GM19324 (cell line): Measurements from ENCODE around the gene RNFT2.
A peak's percentile ranks its signal among the peaks of the same experiment; 100 is the strongest.
"Not testable (repeated sequence)": the region's sequence is repeated elsewhere in the genome, so short reads cannot be mapped to it uniquely, and the experiment has no call there.

Experiments
- ATAC-seq: cut with Tn5 transposase; IDR thresholded peaks from one replicate; pipeline ENCODE4 v1.9.1; 2021; ENCODE audit warnings: mild to moderate bottlenecking, moderate library complexity; ENCODE audit not compliant: unreplicated experiment, low FRiP score

The RNFT2 gene

DNA sequence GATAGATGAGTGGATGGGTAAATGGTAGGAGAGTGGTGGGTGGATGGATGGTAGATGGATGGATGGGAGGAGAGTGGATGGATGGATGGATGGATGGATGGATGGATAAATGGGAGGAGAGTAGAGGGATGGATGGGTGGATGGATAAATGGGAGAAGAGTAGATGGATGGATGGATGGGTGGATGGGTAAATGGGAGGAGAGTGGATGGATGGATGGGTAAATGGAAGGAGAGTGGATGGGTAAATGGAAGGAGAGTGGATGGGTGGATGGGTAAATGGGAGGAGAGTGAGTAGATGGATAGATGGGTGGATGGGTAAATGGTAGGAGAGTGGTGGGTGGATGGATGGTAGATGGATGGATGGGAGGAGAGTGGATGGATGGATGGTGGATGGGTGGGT, 51.4 kb downstream of the RNFT2 start:
- ATAC-seq = not testable (repeated sequence)

DNA sequence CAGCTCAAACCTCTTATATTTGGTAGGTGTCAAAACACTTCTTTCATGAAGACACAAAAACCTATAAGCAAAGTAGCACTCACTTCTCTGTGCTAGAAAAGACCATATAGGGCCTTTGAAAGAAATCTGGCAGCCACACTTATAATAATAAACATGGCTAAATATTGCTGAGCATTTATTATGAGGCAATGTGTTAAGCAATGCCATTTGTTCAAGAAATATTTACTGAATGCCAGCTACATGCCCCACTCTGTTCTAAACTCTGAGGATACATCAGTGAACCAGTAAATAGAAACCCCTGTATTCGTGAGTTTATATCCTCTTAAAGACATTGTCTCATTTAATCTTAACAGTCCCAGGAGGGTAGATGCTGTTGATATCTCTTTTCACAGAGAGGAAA, 52.0 kb downstream of the RNFT2 start:
- ATAC-seq = no peak

DNA sequence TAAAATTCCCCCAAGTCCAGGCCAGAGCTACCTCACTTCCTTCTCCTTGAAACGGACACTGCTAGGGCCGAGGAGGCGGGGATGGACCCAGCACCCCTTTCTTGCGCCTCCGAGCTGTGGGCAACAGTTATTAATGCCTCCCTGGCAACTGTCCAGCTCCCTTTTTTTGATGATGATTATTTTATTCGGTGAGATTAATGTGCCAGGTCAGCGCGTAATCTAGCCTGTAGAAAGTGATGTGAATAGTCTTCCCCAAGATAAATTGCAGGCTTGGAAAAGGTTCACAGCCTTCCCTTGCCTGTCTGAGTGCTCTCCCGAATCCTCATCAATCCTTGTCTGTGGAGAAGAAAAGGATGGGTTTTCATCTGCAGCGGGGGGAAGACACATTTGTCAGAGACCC, 54.3 kb downstream of the RNFT2 start:
- no peak for ATAC-seq

DNA sequence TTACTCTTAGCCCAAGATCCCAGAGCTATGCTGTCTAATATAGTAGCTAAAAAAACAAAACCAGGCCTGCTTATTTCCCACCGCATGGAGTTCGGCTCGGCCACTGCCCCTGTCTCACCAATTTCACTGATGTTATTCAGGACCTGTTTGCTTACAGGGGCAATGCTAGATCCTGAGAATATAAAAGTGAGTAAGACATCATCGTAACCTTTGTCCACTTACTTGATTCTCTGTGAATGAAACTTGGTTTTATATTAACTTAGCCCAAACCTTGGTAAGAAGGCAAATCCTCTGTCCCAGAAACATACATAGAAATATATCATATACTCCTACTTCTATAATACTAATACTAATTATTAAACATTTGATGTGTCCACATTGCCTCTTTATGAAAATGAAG, 56.6 kb downstream of the RNFT2 start:
- no peak for ATAC-seq

DNA sequence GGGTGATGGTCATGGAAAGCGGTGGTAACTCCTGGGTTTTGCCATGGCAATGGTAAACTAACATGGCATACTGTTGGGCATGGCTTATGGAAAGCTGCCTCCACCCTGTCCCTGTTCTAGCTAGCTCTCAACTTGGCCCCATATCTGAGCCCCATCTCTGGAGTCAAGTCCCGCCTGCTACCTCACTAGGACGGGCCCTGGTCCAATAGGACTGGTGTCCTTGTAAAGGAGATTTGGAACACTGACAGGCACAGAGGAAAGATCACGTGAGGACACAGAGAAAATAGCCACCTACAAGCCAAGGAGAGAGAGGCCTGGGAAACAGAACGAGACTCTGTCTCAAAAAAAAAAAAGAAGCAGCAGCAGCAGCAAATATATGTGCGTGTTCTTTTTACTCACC, 59.8 kb downstream of the RNFT2 start:
- no peak for ATAC-seq

DNA sequence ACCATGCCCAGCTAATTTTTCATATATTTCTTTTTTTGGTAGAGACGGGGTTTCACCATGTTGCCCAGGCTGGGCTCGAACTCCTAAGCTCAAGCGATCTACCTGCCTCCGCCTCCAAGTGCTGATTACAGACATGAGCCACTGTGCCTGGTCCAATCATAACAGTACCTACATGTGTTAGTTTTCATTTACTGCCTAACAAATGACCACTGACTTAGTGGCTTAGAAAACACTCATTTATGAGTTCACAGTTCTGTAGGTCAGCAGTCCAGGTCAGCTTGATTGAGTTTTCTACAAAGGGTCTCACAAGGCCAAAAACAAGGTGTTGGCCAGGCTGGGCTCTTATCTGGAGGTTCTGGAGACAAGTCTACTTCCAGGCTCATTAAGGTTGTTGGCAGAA, 60.6 kb downstream of the RNFT2 start:
- no peak for ATAC-seq

DNA sequence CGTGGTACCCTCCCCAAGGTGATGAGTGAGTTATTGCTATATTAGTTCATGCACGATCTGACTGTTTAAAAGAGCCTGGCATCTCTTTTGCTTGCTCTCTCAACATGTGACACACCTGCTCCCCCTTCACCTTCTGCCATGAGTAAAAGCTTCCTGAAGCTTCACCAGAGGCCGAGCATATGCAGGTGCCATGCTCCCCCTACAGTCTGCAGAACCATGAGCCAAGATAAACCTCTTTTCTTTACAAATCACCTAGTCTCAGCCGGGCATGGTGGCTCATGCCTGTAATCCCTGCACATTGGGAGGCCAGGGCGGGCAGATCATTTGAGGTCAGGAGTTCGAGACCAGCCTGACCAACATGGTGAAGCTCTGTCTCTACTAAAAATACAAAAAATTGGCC, 61.8 kb downstream of the RNFT2 start:
- no peak for ATAC-seq

DNA sequence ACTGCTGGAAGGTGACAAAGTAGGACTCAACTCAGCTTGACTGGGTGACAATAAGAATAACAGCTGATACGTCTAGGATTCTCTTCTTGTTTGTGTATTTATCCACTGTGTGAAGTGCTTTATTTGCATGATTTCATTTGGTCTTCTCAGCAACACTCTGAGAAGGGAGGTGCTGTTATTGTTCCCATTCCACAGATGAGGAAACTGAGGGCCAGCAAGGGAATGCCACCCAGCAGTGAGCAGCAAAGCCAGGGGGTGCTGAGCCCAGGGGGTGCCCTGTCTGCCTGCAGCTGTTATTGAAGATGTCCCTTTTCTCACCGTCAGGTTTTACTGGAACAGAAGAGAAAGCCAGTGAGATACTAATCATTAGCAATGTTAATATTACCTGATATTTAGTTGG, 62.8 kb downstream of the RNFT2 start:
- no peak for ATAC-seq

DNA sequence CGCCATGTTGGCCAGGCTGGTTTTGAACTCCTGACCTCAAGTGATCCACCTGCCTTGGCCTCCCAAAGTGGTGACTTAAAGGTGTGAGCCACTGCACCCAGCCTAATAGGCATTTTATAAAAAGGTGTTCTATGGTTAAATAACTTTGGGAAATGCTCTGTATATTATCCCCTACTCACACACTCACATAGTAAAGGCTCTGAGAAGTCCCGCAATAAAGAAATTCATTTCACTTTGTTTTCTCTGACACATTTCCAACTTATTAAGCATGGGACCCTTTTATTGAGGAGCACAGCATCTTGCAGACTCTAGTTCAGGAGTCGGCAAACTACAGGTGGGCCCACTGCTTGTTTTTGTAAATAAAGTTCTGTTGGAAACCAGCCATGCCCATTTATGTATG, 63.9 kb downstream of the RNFT2 start:
- no peak for ATAC-seq

DNA sequence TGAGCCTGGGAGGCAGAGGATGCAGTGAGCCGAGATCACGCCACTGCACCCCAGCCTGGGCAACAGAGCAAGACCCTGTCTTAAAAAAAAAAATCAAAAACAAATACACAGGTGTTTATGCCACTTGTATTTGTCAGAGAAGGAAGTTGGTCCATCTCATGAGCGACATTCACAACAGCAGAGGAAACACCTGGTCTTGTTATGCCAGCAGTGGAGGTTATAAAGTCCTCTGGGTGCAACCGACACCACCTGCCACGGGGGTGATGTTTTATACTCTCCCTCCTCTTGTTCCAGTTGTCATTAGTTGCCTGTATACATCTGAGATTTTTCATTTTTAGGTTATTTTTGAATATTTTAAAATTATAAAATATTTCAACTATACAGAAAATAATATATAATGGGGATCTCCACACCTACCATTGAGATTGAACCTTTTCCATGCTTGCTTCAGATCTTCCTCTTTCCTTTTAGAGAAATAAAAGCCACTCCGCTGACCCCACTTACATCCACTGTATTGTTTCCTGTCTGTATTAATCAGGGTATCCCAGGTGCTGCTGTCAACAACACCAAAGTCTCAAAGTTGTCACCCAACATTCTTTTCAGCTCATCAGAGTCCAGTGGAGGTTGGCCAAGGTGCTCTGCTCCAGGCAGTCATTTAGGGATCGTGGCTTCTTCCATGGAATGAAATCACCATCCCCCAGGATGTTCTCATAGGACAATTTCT, 65.1 kb downstream of the RNFT2 start:
- no peak for ATAC-seq

DNA sequence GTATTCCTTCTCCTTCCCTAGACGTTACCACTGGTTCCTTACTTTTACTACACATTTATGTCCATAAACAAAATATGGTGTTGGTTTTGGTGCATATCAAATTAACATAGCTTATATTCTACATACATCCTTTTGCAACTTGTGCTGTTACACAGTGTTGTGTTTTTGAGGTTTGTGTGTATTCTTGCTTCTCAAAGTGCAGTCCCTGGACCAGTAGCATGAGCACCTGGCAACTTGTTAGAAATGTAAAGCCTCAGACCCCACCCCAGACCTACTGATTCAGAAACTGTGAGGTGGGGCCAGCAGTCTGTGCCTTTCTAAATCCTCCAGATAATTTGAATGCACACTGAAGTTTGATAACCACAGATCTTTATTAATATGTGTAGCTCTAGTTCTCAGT, 65.9 kb downstream of the RNFT2 start:
- ATAC-seq = no peak

DNA sequence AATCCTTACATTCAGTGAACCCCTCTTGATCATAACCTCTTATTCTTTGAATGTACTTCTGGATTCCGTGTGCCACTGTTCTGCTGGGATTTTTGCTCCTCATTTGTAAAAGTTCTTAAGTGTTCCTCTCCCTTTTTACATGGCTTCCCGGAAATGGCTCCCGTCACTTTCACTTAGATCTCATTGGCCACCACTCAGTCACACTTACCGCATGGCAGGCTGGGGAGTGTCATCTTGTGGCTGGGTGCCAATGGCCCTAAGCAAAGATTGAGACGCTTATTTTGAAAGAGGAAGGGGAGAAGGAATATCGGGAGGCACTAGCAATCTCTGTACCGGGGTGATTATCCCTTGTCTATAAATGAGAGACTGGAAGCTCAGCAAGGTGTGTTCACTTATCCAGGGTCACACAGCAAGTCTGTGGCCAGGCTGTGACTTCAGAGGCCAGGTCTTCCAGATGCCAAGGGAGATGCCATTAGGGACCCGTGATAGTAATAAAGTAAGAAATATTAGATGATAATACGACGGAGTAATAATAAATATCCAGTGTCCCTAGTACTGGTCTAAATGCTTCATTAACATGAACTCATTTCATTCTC, 68.8 kb downstream of the RNFT2 start:
- ATAC-seq = no peak

DNA sequence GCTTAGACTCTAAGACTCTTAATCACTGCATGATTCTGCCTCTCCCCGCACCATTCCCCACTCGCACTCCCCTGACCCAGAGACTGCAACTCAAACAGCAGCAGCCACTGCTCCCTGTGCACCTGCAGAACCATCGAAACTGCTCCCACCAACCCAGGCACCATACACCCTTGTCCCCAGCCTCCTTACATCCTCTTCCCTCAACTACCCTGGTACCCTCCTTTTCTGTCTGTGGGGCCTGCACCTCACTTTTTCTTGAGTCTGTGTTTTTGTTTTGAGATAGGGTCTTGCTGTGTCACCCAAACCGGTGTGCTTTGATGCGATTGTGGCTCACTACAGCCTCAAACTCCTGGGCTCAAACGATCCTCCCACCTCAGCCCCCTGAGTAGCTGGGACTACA, 69.4 kb downstream of the RNFT2 start:
- ATAC-seq = no peak

DNA sequence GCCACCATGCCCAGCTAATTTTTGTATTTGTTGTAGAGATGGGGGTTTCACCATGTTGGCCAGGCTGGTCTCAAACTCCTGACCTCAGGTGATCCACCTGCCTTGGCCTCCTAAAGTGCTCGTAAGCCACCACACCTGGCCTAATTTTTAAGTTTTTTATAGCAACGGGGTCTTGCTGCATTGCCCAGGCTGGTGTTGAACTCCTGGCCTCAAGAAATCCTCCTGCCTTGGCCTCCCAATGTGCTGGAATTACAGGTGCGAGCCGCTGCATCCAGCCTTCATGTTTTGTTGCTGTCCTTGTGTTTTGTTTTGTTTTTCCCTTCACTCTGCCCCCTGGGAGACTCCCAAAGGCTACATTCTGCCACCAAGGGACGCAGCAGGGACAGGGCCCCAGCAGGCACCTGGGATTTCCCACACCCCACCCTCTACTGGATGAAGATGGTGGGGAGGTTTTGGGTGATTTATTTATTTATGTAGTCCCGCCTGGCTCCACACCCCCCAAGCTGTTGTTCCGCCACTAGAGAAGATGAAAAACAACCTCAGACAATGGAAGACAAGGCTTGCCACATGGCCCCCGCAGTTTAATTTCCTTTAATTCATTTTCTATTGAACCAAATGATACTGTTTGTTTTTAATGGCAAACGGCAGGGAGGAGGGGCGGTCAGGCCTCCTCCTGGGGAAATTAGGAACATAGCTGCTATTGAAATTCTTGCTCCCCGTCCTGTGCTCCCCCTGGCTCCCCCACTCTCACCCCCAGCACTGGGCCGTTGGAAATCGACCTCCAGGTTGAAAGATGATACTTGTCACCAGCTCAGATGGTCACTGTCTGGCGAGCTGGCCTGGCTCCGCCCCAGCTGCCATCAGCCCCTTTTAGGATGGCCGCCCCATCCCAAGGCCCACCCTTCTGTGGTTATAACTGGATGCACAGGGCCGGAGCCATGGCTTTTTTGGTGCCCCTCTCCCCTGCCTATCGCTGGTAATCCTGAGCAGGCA, 70.3 kb downstream of the RNFT2 start:
- no peak for ATAC-seq

DNA sequence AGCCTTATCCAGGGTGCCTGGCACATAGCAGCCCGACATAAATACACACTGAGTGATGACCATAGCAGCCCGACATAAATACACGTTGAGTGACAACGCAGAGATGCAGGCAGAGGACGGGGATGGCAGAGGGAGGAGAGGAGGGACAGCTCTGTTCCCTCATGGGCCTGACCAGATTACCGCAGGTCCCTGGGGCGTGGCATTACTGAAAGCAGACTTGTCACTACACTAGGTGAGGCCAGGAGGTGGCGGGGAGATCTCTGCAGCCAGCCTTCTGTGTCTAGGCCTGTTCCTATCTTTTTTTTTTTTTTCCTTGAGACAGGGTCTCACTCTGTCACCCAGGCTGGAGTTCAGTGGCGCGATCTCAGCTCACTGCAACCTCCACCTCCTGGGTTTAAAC, 74.1 kb downstream of the RNFT2 start:
- no peak for ATAC-seq

DNA sequence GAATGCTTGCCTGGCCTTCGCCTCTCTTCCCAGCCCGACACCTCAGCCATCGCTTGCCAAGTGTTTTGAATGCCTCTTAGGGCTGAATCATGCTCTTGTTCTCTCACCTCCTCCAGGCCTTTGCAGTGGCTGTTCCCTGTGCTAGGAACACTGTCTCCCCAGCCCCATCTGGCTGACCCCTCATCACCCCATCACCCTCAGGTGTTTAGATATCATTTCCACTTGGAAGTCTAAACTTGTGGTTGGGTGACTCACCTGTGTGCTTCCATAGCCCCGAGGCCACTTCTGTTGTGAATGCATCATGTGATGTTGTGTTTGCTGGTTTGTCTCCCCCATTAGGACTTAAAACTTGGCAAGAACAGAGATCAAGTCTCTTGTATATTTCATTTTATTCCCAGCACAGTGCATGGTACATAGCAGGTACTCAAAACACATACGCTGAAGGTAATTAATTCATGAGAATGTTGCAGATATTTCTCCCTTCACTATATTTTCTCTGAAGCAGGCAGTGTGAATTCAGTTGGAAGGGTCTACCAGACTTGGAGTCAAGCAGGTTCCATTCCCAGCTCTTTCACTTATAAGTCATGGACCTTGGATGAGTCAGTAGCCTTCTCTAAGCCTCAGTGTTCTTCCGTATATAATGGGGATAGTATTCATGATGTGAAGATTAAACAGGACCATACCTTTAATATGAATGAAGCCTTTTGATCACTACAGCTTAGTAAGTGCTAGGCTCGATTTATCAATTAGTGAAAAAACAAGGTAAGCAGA, 75.3 kb downstream of the RNFT2 start:
- ATAC-seq = no peak

DNA sequence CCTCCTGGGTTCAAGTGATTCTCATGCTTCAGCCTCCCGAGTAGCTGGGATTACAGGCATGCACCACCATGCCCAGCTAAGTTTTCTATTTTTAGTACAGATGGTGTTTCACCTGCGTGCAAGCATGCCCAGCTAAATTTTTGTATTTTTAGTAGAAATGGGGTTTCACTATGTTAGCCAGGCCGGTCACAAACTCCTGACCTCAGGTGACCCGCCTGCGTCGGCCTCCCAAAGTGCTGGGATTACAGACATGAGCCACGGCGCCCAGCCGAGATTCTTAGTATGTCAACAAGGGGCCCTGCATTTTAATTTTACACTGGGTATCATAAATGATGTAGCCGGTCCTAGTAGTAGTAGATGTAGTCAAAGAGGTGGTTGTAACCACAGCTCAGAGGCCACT, 76.7 kb downstream of the RNFT2 start:
- ATAC-seq = not testable (repeated sequence)

DNA sequence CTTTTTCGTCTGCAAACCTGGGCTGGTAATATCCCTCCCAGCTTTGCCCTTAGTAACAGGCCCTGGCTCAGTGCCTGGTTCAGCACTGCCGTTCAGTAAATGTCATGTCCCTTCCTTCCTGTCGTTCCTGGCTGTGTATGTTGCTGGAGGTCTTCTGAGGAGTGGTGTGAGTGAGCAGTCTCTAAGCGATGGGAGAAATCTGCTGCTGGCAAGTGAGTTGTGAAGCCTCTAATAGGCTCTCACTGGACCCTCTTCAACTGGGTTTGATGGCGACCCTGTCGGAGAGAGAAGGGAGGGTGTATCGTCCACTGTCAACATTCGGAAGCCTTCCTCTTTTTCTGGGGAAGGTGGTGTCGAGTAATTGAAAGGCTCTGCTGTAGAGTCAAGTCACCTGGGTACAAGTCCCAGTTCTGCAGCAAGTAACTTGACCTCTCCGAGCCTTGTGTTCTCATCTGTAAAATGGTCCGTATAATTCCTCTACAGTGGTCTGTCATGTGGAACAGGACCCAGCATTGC, 80.3 kb downstream of the RNFT2 start:
- ATAC-seq = no peak

DNA sequence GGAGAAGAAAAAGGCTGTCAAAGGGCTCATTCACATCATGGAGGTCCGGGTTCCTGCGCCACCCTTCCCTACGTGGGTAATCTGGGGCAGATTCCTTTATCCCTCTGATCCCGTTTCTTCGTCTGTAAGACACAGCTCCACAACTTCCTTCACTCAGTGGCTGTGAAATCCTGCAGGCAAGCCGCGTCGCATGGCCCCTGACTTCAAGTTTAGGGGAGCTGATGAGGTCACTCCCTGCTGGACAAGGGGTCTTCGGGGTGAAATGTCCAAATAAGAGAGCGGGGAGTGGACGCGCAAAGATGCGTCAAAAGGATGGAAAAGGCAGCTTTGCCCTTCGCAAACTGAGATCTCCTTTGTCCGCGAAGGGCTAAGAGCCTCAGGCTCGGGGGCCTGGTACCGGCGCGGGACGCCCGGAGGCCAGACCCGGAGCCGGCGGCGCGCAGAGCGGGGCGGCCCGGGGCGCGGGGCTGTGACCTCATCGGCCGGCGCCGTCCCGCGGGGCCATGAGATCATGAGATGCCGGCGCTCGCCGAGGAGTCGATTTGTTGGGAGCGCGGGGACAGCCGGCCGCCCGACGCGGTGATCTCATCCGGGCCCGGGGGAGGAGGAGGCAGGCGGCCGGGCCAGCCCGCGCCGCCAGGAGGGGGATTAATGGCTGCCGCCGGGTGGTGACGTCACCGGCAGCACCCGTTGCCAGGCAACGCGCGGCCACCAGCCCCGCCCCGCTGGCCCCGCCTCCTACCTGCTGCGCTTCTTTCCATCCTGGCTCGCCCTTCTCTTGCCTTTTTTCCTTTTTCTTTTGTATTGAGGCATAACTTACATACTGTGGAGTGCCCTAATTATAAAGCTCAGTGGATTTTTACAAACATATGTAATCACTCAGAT, 81.1 kb downstream of the RNFT2 start:
- ATAC-seq = peak; percentile 91
